SU-DHL-6 (cell line): Measurements from ENCODE around the gene TMEM161A.

Experiments
- H2AFZ ChIP-seq: fragments of 200-600 bp; sonication (generic); 2 replicates; pipeline ENCODE4 v1.6.1; 2014; ENCODE audit warnings: low read depth, mild to moderate bottlenecking, moderate library complexity, mixed read lengths, antibody characterized with exemption, low read length; ENCODE audit not compliant: severe bottlenecking
- H3F3A ChIP-seq: fragments of 200-600 bp; shearing (Covaris generic); 2 replicates; pipeline ENCODE4 v1.6.0; 2016; ENCODE audit warnings: antibody characterized with exemption, mild to moderate bottlenecking; ENCODE audit not compliant: insufficient read depth
- H3K27ac ChIP-seq: fragments of 200-600 bp; sonication (generic); 2 replicates; pipeline ENCODE4 v1.5.1; 2016; ENCODE audit warnings: low read depth, mild to moderate bottlenecking, low read length, moderate library complexity, mixed read lengths
- H3K27me3 ChIP-seq: fragments of 200-600 bp; sonication (generic), shearing (Covaris generic); 2 replicates; pipeline ENCODE4 v1.6.0; 2014; ENCODE audit warnings: mild to moderate bottlenecking, low read length
- H3K36me3 ChIP-seq: fragments of 200-600 bp; sonication (generic); 2 replicates; pipeline ENCODE4 v1.6.1; 2014; ENCODE audit warnings: mild to moderate bottlenecking, low read length, mixed read lengths
- H3K4me2 ChIP-seq: fragments of 300-600, 200-600 bp; shearing (Covaris generic), sonication (generic); 2 replicates; pipeline ENCODE4 v1.6.0; 2014; ENCODE audit warnings: low read length, low read depth, mild to moderate bottlenecking; ENCODE audit not compliant: poor library complexity, severe bottlenecking
- H3K4me3 ChIP-seq: fragments of 200-600 bp; sonication (generic); 2 replicates; pipeline ENCODE4 v1.5.1; 2014; ENCODE audit warnings: antibody characterized with exemption, low read length, mild to moderate bottlenecking, mixed read lengths; ENCODE audit not compliant: insufficient read depth, poor library complexity, severe bottlenecking
- H3K79me2 ChIP-seq: fragments of 200-600 bp; sonication (generic); 2 replicates; pipeline ENCODE4 v1.6.1; 2014; ENCODE audit warnings: mild to moderate bottlenecking, low read length, moderate library complexity; ENCODE audit not compliant: insufficient read depth
- H3K9ac ChIP-seq: fragments of 200-600 bp; sonication (generic); 2 replicates; pipeline ENCODE4 v1.7.0; 2014; ENCODE audit warnings: mild to moderate bottlenecking, low read length
- H3K9me2 ChIP-seq: fragments of 200-600 bp; sonication (generic); replicated peaks from 2 replicates; pipeline ENCODE4 v1.6.1; 2014; ENCODE audit warnings: low read length; ENCODE audit not compliant: insufficient read depth
- H3K9me3 ChIP-seq: fragments of 200-600 bp; sonication (generic); 2 replicates; pipeline ENCODE4 v1.6.1; 2014; ENCODE audit warnings: low read length, mixed read lengths; ENCODE audit not compliant: insufficient read depth
- H4K20me1 ChIP-seq: fragments of 200-600 bp; sonication (generic); 2 replicates; pipeline ENCODE4 v1.6.1; 2014; ENCODE audit warnings: low read depth, mild to moderate bottlenecking, antibody characterized with exemption, low read length, moderate library complexity, mixed read lengths
- CTCF ChIP-seq: fragments of 200-600 bp; sonication (generic); IDR thresholded peaks from one replicate; pipeline ENCODE4 v1.5.1; 2017; ENCODE audit warnings: antibody characterized with exemption, mild to moderate bottlenecking, low read length, moderate library complexity; ENCODE audit not compliant: insufficient read depth, poor library complexity, severe bottlenecking
- EZH2phosphoT487 ChIP-seq: fragments of 200-600 bp; sonication (generic), shearing (Covaris generic); conservative IDR thresholded peaks from 2 replicates; pipeline ENCODE4 v1.6.1; 2018; ENCODE audit warnings: mild to moderate bottlenecking, antibody characterized with exemption, low read length, moderate library complexity, mixed read lengths

Gene TMEM161A

GRCh38 chr19:19132912-19133311, 5.4 kb downstream of the TMEM161A start:
- 0 out of 2 replicates have a peak, but pooled peaks cover 4% of the 10 kb centered on the region for H3K36me3 ChIP-seq
- no peak overlapping the region for H3K4me2 ChIP-seq
- peaks cover 7% of the 10 kb centered on the region for H3K79me2 ChIP-seq
- no peaks in the 10 kb centered on the region for H3K9me2 ChIP-seq
- peaks cover 5% of the 10 kb centered on the region; the same call in 1 of the 2 replicates for H3F3A ChIP-seq
- no peaks in the 10 kb centered on the region for H3K27me3 ChIP-seq
- no peak overlapping the region for H3K9ac ChIP-seq
- no peak overlapping the region for H2AFZ ChIP-seq
- no peak overlapping the region for H3K4me3 ChIP-seq
- TF ChIP-seq EZH2phosphoT487 = no peak
- TF ChIP-seq CTCF = no peak
- H3K27ac ChIP-seq = no peak overlapping the region
- H3K9me3 ChIP-seq = peaks cover 8% of the 10 kb centered on the region
- no peaks in the 10 kb centered on the region for H4K20me1 ChIP-seq

GRCh38 chr19:19131989-19132388, 6.3 kb downstream of the TMEM161A start:
- no peak for TF ChIP-seq EZH2phosphoT487
- TF ChIP-seq CTCF = no peak
- H3F3A ChIP-seq = peaks cover 5% of the 10 kb centered on the region; the same call in 1 of the 2 replicates
- H4K20me1 ChIP-seq = no peaks in the 10 kb centered on the region
- no peaks in the 10 kb centered on the region; the same call in 1 of the 2 replicates for H3K79me2 ChIP-seq
- no peak overlapping the region for H3K4me2 ChIP-seq
- H3K4me3 ChIP-seq = no peak overlapping the region
- 0 out of 2 replicates have a peak, but pooled peaks cover 4% of the 10 kb centered on the region for H3K36me3 ChIP-seq
- H3K9me2 ChIP-seq = no peaks in the 10 kb centered on the region
- H2AFZ ChIP-seq = no peak overlapping the region
- H3K27me3 ChIP-seq = no peaks in the 10 kb centered on the region
- peaks cover 8% of the 10 kb centered on the region for H3K9me3 ChIP-seq
- H3K9ac ChIP-seq = no peak overlapping the region
- H3K27ac ChIP-seq = no peak overlapping the region

GRCh38 chr19:19126102-19126501, 12.2 kb downstream of the TMEM161A start:
- Histone ChIP-seq H3K9ac (no peak overlapping the region), H3K79me2 (no peaks in the 10 kb centered on the region), H3K9me3 (no peaks in the 10 kb centered on the region), H3K36me3 (peaks cover 9% of the 10 kb centered on the region), H3F3A (peaks cover 10% of the 10 kb centered on the region; the same call in 1 of the 2 replicates), H3K9me2 (no peaks in the 10 kb centered on the region), H2AFZ (no peak overlapping the region), H3K27me3 (no peaks in the 10 kb centered on the region), H3K27ac (no peak overlapping the region), H3K4me2 (no peak overlapping the region), H3K4me3 (no peak overlapping the region), H4K20me1 (no peaks in the 10 kb centered on the region)
- TF ChIP-seq EZH2phosphoT487 (no peak), CTCF (no peak)

GRCh38 chr19:19123386-19123785, 14.9 kb downstream of the TMEM161A start:
- no peak for TF ChIP-seq EZH2phosphoT487
- Histone ChIP-seq H3K27ac (no peak overlapping the region), H3K4me3 (no peak overlapping the region), H2AFZ (no peak overlapping the region), H3K27me3 (no peaks in the 10 kb centered on the region), H3K9me2 (no peaks in the 10 kb centered on the region), H3F3A (peaks cover 10% of the 10 kb centered on the region; the same call in 1 of the 2 replicates), H3K79me2 (no peaks in the 10 kb centered on the region), H3K4me2 (no peak overlapping the region), H3K9me3 (no peaks in the 10 kb centered on the region), H3K9ac (no peak overlapping the region), H3K36me3 (peaks cover 9% of the 10 kb centered on the region), H4K20me1 (no peaks in the 10 kb centered on the region)
